IMR-90 (cell line): ENCODE measurements around the gene SLC24A3. TPM values are rescaled to one million over a fixed set of nuclear protein-coding genes. Genes with fewer than 3 reads are reported as not detected.

Experiments used
- ATAC-seq: fragments of 200-7000 bp; cut with Tn5 transposase; 2 replicates; pipeline ENCODE4 v1.9.1; 2020; ENCODE audit warnings: low read depth, mild to moderate bottlenecking, moderate library complexity
- BruUV-seq: library from RNA; stranded (reverse); fragments of 400-500 nt; replicated peaks from 2 replicates; lab custom pipeline; 2021; lab: Mats Ljungman, UMichigan
- CTCF ChIA-PET: fragments of 300-600 bp; formaldehyde crosslinking; extraction: SDS; loops from one replicate; lab custom pipeline; 2021; ENCODE audit warnings: antibody characterized with exemption; lab: Yijun Ruan, JAX
- POLR2A ChIA-PET: fragments of 300-600 bp; sonication (Branson Sonifier 250); formaldehyde crosslinking; loops from one replicate; lab custom pipeline; 2022; ENCODE audit warnings: antibody characterized with exemption; ENCODE audit not compliant: unreplicated experiment; lab: Charles Lee
- DNase-seq: peaks from one replicate; pipeline ENCODE4 v3.0.0; 2013
- H2AFZ ChIP-seq: replicated peaks from 2 replicates; pipeline ENCODE3; 2013; ENCODE audit warnings: low read length, mild to moderate bottlenecking; ENCODE audit not compliant: poor library complexity
- H2AK5ac ChIP-seq: 2 replicates; pipeline ENCODE4 v1.6.1; 2013; ENCODE audit warnings: low read depth, low read length, inconsistent platforms
- H2AK9ac ChIP-seq: replicated peaks from 2 replicates; pipeline ENCODE3; 2013; ENCODE audit warnings: mild to moderate bottlenecking, low read depth, low read length, moderate library complexity; ENCODE audit not compliant: poor library complexity
- H2BK120ac ChIP-seq: 2 replicates; pipeline ENCODE4 v1.6.1; 2013; ENCODE audit warnings: low read depth, low read length, inconsistent platforms
- H2BK15ac ChIP-seq: 3 replicates; pipeline ENCODE4 v1.6.1; 2013; ENCODE audit warnings: low read depth, low read length, inconsistent platforms
- H2BK20ac ChIP-seq: 2 replicates; pipeline ENCODE4 v1.6.1; 2013; ENCODE audit warnings: low read depth, mild to moderate bottlenecking, inconsistent platforms, low read length, moderate library complexity
- H2BK5ac ChIP-seq: 2 replicates; pipeline ENCODE4 v1.6.1; 2013; ENCODE audit warnings: mild to moderate bottlenecking, low read depth, low read length, inconsistent platforms; ENCODE audit not compliant: poor library complexity, severe bottlenecking
- H3K14ac ChIP-seq: replicated peaks from 2 replicates; pipeline ENCODE4 v1.6.1; 2013; ENCODE audit warnings: low read depth, low read length, inconsistent platforms
- H3K18ac ChIP-seq: 2 replicates; pipeline ENCODE4 v1.6.1; 2013; ENCODE audit warnings: low read depth, low read length, control low read depth
- H3K23ac ChIP-seq: 2 replicates; pipeline ENCODE4 v1.6.1; 2013; ENCODE audit warnings: low read depth, low read length, inconsistent platforms
- H3K27ac ChIP-seq: 2 replicates; pipeline ENCODE4 v1.5.1; 2013; ENCODE audit warnings: mild to moderate bottlenecking, control low read depth, low read length; ENCODE audit not compliant: insufficient read depth
- H3K27me3 ChIP-seq: 2 replicates; pipeline ENCODE4 v1.6.1; 2013; ENCODE audit warnings: low read length; ENCODE audit not compliant: control insufficient read depth, insufficient read depth
- H3K36me3 ChIP-seq: 2 replicates; pipeline ENCODE4 v1.6.1; 2013; ENCODE audit warnings: low read length, mixed read lengths; ENCODE audit not compliant: control insufficient read depth, insufficient read depth
- H3K4ac ChIP-seq: 2 replicates; pipeline ENCODE4 v1.6.1; 2013; ENCODE audit warnings: low read depth, low read length, inconsistent platforms
- H3K4me1 ChIP-seq: 2 replicates; pipeline ENCODE4 v1.6.1; 2013; ENCODE audit warnings: low read length, mixed read lengths; ENCODE audit not compliant: control insufficient read depth, insufficient read depth
- H3K4me2 ChIP-seq: 2 replicates; pipeline ENCODE4 v1.6.1; 2013; ENCODE audit warnings: low read depth, mild to moderate bottlenecking, control low read depth, low read length, moderate library complexity
- H3K4me3 ChIP-seq: 2 replicates; pipeline ENCODE4 v1.5.1; 2013; ENCODE audit warnings: low read depth, mild to moderate bottlenecking, control low read depth, low read length, moderate library complexity; ENCODE audit not compliant: insufficient read depth
- H3K56ac ChIP-seq: 2 replicates; pipeline ENCODE4 v1.6.1; 2013; ENCODE audit warnings: low read length, inconsistent platforms; ENCODE audit not compliant: insufficient read depth; ENCODE audit errors: extremely low read depth
- H3K79me1 ChIP-seq, 2 experiments: 2 replicates each; pipeline ENCODE4 v1.6.1; 2013; ENCODE audit warnings: low read length in 2 of 2, inconsistent platforms in 1 of 2, low read depth in 1 of 2
- H3K9ac ChIP-seq: 2 replicates; pipeline ENCODE4 v1.6.1; 2013; ENCODE audit warnings: low read depth, low read length, control low read depth
- H3K9me1 ChIP-seq: 2 replicates; pipeline ENCODE4 v1.6.1; 2013; ENCODE audit warnings: low read length, inconsistent platforms; ENCODE audit not compliant: insufficient read depth
- H3K9me3 ChIP-seq: 2 replicates; pipeline ENCODE4 v1.6.1; 2013; ENCODE audit warnings: low read length; ENCODE audit not compliant: control insufficient read depth, insufficient read depth
- H4K20me1 ChIP-seq: 2 replicates; pipeline ENCODE4 v1.6.1; 2013; ENCODE audit warnings: low read length, inconsistent platforms; ENCODE audit not compliant: insufficient read depth
- H4K5ac ChIP-seq: 2 replicates; pipeline ENCODE4 v1.6.1; 2013; ENCODE audit warnings: mild to moderate bottlenecking, low read depth, low read length, control low read depth
- H4K8ac ChIP-seq, 2 experiments: 2 replicates each; pipeline ENCODE4 v1.6.1; 2013; ENCODE audit warnings: low read depth in 2 of 2, low read length in 2 of 2, control low read depth in 1 of 2, inconsistent platforms in 1 of 2
- H4K91ac ChIP-seq: 2 replicates; pipeline ENCODE4 v1.6.1; 2013; ENCODE audit warnings: low read depth, low read length, inconsistent platforms; ENCODE audit not compliant: insufficient read depth
- BHLHE40 ChIP-seq: fragments of 150-350 bp; IDR thresholded peaks from 2 replicates; pipeline ENCODE4 v1.6.1; 2016; ENCODE audit warnings: mild to moderate bottlenecking, low read depth, low read length
- CEBPB ChIP-seq: IDR thresholded peaks from 2 replicates; pipeline ENCODE4 v1.6.1; 2012; ENCODE audit warnings: low read depth, low read length, improper control_type of control experiment
- CHD1 ChIP-seq: IDR thresholded peaks from 2 replicates; pipeline ENCODE4 v1.6.1; 2012; ENCODE audit warnings: low read depth, low read length, improper control_type of control experiment
- ELK1 ChIP-seq: fragments of 150-350 bp; IDR thresholded peaks from 2 replicates; pipeline ENCODE4 v1.6.1; 2016; ENCODE audit warnings: low read depth, mild to moderate bottlenecking, low read length, moderate library complexity, borderline replicate concordance
- FOS ChIP-seq: fragments of 150-350 bp; IDR thresholded peaks from 2 replicates; pipeline ENCODE4 v1.6.1; 2016; ENCODE audit warnings: low read depth, low read length
- MAFK ChIP-seq: IDR thresholded peaks from 2 replicates; pipeline ENCODE4 v1.6.1; 2012; ENCODE audit warnings: low read depth, low read length, improper control_type of control experiment
- MAZ ChIP-seq: IDR thresholded peaks from 2 replicates; pipeline ENCODE4 v1.6.1; 2012; ENCODE audit warnings: low read depth, mild to moderate bottlenecking, low read length, improper control_type of control experiment, moderate library complexity, borderline replicate concordance
- MXI1 ChIP-seq: IDR thresholded peaks from 2 replicates; pipeline ENCODE4 v1.6.1; 2012; ENCODE audit warnings: low read depth, mild to moderate bottlenecking, low read length, moderate library complexity, borderline replicate concordance
- NFE2L2 ChIP-seq: fragments of 150-350 bp; IDR thresholded peaks from 2 replicates; pipeline ENCODE4 v1.6.1; 2016; ENCODE audit warnings: low read depth, mild to moderate bottlenecking, low read length
- POLR2A ChIP-seq: IDR thresholded peaks from 2 replicates; pipeline ENCODE4 v1.6.1; 2012; ENCODE audit warnings: mild to moderate bottlenecking, low read depth, low read length
- RAD21 ChIP-seq: IDR thresholded peaks from 2 replicates; pipeline ENCODE4 v1.6.1; 2012; ENCODE audit warnings: low read length, improper control_type of control experiment
- RCOR1 ChIP-seq: IDR thresholded peaks from 2 replicates; pipeline ENCODE4 v1.6.1; 2012; ENCODE audit warnings: mild to moderate bottlenecking, low read length, improper control_type of control experiment; ENCODE audit not compliant: insufficient replicate concordance
- RFX5 ChIP-seq: IDR thresholded peaks from 2 replicates; pipeline ENCODE4 v1.8.0; 2012; ENCODE audit warnings: low read depth, mild to moderate bottlenecking, low read length, moderate library complexity
- SMC3 ChIP-seq: fragments of 150-350 bp; IDR thresholded peaks from 2 replicates; pipeline ENCODE4 v1.6.1; 2016; ENCODE audit warnings: low read depth, mild to moderate bottlenecking, antibody characterized with exemption, low read length, moderate library complexity
- WGBS, 2 experiments: methylation state at CpG; one replicate each; pipeline versions ENCODE4 v1.1.5 to v1.1.7; 2013; ENCODE audit warnings: missing lambda C conversion rate in 2 of 2; ENCODE audit not compliant: insufficient read length in 1 of 2; ENCODE audit errors: extremely low coverage in 2 of 2; 5-methylcytosine and 5-hydroxymethylcytosine counted together
- dilution Hi-C: fragments of 300-500 bp; cut with HindIII; formaldehyde crosslinking; loops from one replicate; pipeline ENCODE4 v1.14.3; 2018; ENCODE audit warnings: low sequenced_read_pairs; ENCODE audit not compliant: unreplicated experiment
- in situ Hi-C: fragments of 300-500 bp; cut with MboI; formaldehyde crosslinking; loops from 3 replicates; pipeline ENCODE4 v1.14.3; 2019; ENCODE audit warnings: low sequenced_read_pairs, inconsistent platforms, mixed read lengths
- intact Hi-C: fragments of 100-400 bp; cut with micrococcal nuclease; formaldehyde crosslinking; loops from 2 replicates; pipeline ENCODE4 v1.10.0; 2022
- polyA plus RNA-seq, 3 experiments: library from polyadenylated mRNA; depleted of rRNA; stranded (reverse); fragments of >200 nt; gene quantifications; 2 replicates each; pipeline ENCODE4 v1.2.3, GENCODE V29; 2012; ENCODE audit warnings: low replicate concordance in 1 of 3
- total RNA-seq: library from RNA; depleted of rRNA; stranded (reverse); fragments of >200 nt; gene quantifications from 2 replicates; pipeline ENCODE4 v1.2.3, GENCODE V29; 2012
- TF ChIP-seq, protein P1 (sequence below): fragments of 150-350 bp; IDR thresholded peaks from 2 replicates; pipeline ENCODE4 v1.6.1; 2017; ENCODE audit warnings: mild to moderate bottlenecking, antibody characterized with exemption, low read length, low read depth
- TF ChIP-seq, protein P2 (sequence below): conservative IDR thresholded peaks from 2 replicates; pipeline ENCODE4 v1.5.1; 2012; ENCODE audit warnings: mild to moderate bottlenecking, low read depth, low read length, improper control_type of control experiment

The SLC24A3 gene
- total and polyA plus RNA-seq, 2 of the 4 experiments (the other 2 are of a cell fraction) = not detected

GRCh38 chr20:19392344-19393130 lies 180.1 kb downstream of the SLC24A3 start:
- H3K9ac ChIP-seq = no peak overlapping the region
- no peak overlapping the region for H3K4me3 ChIP-seq
- H3K18ac ChIP-seq = no peak overlapping the region
- no peak overlapping the region for H4K5ac ChIP-seq
- BruUV-seq = no TSS peak
- in situ Hi-C loops = no loop called here
- no peak overlapping the region for H3K27ac ChIP-seq
- no peak overlapping the region for H2AFZ ChIP-seq
- TF ChIP-seq ELK1 (no peak), POLR2A (no peak), RCOR1 (no peak), SMC3 (no peak), RFX5 (no peak), CEBPB (no peak), MAFK (no peak), MXI1 (no peak), CHD1 (no peak), NFE2L2 (no peak), BHLHE40 (no peak), FOS (no peak), MAZ (no peak), RAD21 (no peak)
- TF ChIP-seq, protein P1, sequence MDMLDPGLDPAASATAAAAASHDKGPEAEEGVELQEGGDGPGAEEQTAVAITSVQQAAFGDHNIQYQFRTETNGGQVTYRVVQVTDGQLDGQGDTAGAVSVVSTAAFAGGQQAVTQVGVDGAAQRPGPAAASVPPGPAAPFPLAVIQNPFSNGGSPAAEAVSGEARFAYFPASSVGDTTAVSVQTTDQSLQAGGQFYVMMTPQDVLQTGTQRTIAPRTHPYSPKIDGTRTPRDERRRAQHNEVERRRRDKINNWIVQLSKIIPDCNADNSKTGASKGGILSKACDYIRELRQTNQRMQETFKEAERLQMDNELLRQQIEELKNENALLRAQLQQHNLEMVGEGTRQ = no peak
- TF ChIP-seq, protein P2, sequence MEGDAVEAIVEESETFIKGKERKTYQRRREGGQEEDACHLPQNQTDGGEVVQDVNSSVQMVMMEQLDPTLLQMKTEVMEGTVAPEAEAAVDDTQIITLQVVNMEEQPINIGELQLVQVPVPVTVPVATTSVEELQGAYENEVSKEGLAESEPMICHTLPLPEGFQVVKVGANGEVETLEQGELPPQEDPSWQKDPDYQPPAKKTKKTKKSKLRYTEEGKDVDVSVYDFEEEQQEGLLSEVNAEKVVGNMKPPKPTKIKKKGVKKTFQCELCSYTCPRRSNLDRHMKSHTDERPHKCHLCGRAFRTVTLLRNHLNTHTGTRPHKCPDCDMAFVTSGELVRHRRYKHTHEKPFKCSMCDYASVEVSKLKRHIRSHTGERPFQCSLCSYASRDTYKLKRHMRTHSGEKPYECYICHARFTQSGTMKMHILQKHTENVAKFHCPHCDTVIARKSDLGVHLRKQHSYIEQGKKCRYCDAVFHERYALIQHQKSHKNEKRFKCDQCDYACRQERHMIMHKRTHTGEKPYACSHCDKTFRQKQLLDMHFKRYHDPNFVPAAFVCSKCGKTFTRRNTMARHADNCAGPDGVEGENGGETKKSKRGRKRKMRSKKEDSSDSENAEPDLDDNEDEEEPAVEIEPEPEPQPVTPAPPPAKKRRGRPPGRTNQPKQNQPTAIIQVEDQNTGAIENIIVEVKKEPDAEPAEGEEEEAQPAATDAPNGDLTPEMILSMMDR = no peak
- no peak for ATAC-seq
- no peaks in the 10 kb centered on the region for H4K20me1 ChIP-seq
- H3K27me3 ChIP-seq = no peaks in the 10 kb centered on the region
- no peak overlapping the region for H3K14ac ChIP-seq
- no peak overlapping the region for H3K23ac ChIP-seq
- ChIA-PET CTCF (no interaction called here), POLR2A (no interaction called here)
- H2BK20ac ChIP-seq = no peak overlapping the region
- dilution Hi-C loops = no loop called here
- peaks cover 2% of the 10 kb centered on the region; the same call in 1 of the 2 replicates for H3K9me3 ChIP-seq
- H3K36me3 ChIP-seq = no peaks in the 10 kb centered on the region
- H4K8ac ChIP-seq = no peak overlapping the region
- no peaks in the 10 kb centered on the region for H3K79me1 ChIP-seq
- no peak overlapping the region for H2BK15ac ChIP-seq
- H4K91ac ChIP-seq = no peak overlapping the region
- H3K4me2 ChIP-seq = no peak overlapping the region
- H2BK5ac ChIP-seq = no peak overlapping the region
- no peak for DNase-seq
- H2AK5ac ChIP-seq = no peak overlapping the region
- H3K9me1 ChIP-seq = no peaks in the 10 kb centered on the region
- intact Hi-C loops = no loop called here
- H3K4ac ChIP-seq = no peak overlapping the region
- no CpG with 5 or more reads among the region's 2 CpGs for WGBS, 2 experiments
- H3K56ac ChIP-seq = no peak overlapping the region
- no peaks in the 10 kb centered on the region for H3K4me1 ChIP-seq
- no peak overlapping the region for H2BK120ac ChIP-seq
- H2AK9ac ChIP-seq = no peak overlapping the region
